Neural crest cell (in vitro differentiated cells): Measurements from ENCODE around the gene AIDA. TPM values are rescaled to one million over a fixed set of nuclear protein-coding genes. Genes with fewer than 3 reads are reported as not detected.

ENCODE experiments used
- DNase-seq: peaks from one replicate; pipeline ENCODE4 v3.0.0; 2021; ENCODE audit warnings: low read depth, mixed read lengths, low spot score
- H3K27ac Mint-ChIP-seq: one replicate; pipeline ENCODE4 v1.8.0; 2021; ENCODE audit warnings: mild to moderate bottlenecking, mixed read lengths; ENCODE audit not compliant: unreplicated experiment
- H3K27me3 Mint-ChIP-seq: 2 replicates; pipeline ENCODE4 v1.8.0; 2021; ENCODE audit warnings: low read depth, mild to moderate bottlenecking, mixed read lengths
- H3K36me3 Mint-ChIP-seq: 2 replicates; pipeline ENCODE4 v1.8.0; 2021; ENCODE audit warnings: low read depth, mild to moderate bottlenecking, mixed read lengths
- H3K4me1 Mint-ChIP-seq: 2 replicates; pipeline ENCODE4 v1.8.0; 2021; ENCODE audit warnings: mixed read lengths
- H3K4me3 Mint-ChIP-seq: one replicate; pipeline ENCODE4 v1.8.0; 2021; ENCODE audit warnings: mild to moderate bottlenecking, mixed read lengths
- H3K9me3 Mint-ChIP-seq: 2 replicates; pipeline ENCODE4 v1.8.0; 2021; ENCODE audit warnings: mixed read lengths
- CTCF ChIP-seq: fragments of 200-600 bp; sonication (generic); conservative IDR thresholded peaks from 2 replicates; pipeline ENCODE4 v1.5.0; 2021; ENCODE audit warnings: antibody characterized with exemption, mild to moderate bottlenecking
- total RNA-seq: library from RNA; stranded (reverse); gene quantifications from 2 replicates; pipeline ENCODE4 v1.2.1, GENCODE V29; 2021

AIDA gene
- total RNA-seq, 1 donor from 2014 or later, result 71.6 TPM

DNA sequence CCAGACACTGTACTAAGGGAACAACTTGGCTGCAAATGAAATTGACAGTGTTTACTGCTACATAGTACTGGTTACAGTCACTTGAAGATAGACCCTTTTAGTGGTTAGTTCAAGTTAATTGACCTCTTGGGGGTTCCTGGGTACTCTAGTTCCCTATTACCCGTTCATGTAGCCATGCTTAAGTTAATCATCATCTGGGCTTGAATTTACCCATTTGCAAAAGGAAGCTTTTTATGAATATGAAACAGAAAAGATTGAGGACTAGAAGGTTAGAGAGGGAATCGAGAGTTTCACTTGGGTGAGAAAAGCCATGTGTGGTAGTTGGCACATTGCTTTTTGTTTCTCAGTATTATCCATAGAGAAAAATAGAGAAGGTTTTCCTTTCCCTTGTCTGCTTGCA lies 91.7 kb downstream of the AIDA start:
- Mint-ChIP-seq H3K4me1 (peaks cover 20% of the 10 kb centered on the region), H3K4me3 (peak overlapping the region; percentile 96)

DNA sequence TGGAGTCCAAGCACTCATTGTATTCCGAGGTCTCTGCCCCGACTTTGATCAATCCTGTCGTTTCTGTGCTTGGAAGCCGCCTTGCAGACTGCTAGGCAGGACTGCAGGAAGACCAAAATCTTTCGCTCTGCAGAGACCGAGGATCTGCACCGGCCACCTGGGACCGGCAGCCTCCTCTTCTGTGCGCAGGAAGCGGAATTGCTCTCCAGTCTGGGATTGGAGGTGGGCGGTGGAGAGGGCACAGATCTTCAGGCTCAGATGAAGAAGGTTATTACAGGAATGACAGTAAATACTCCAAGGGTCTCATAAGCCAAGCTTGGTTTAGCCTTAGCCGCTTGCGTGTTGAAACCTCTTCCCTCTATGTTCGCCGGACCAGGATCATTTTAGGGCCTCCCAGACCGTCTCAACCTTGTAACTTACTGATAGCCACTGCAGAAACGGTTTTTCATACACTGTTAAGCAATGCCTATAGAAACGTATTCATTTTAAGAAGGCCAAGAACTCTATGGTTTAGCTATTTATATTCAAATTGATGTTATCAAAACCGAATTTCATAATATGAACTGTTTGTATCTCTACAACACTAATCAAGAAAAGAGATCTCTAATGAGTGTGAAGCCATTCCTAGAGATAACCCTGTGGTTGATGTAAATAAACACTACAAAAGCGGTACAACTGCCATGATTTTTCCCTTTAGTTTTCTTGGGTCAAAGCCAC lies 93.3 kb downstream of the AIDA start:
- Mint-ChIP-seq H3K4me1 (peaks cover 20% of the 10 kb centered on the region), H3K4me3 (peak overlapping the region; percentile 96), H3K27me3 (peaks cover 30% of the 10 kb centered on the region), H3K9me3 (no peaks in the 10 kb centered on the region), H3K27ac (no peak overlapping the region), H3K36me3 (peaks cover 3% of the 10 kb centered on the region)
- peak; percentile 10 for DNase-seq
- no peak for TF ChIP-seq CTCF

More for the DNA sequence above, 91.7 kb downstream of the AIDA start:
- no peak overlapping the region for H3K27ac Mint-ChIP-seq
- peaks cover 16% of the 10 kb centered on the region for H3K27me3 Mint-ChIP-seq
- no peak for TF ChIP-seq CTCF
- no peak for DNase-seq
- no peaks in the 10 kb centered on the region for H3K9me3 Mint-ChIP-seq
- peaks cover 6% of the 10 kb centered on the region for H3K36me3 Mint-ChIP-seq

Other genes starting within 250 kb of the AIDA start
- gene HHIPL2, start 164.4 kb downstream of the AIDA start, total RNA-seq, result 0.23 and 0.42 TPM in 2 replicates
- gene TAF1A, start 122.6 kb downstream of the AIDA start, total RNA-seq, result 19.7 and 22.7 TPM in 2 replicates
- gene MIA3, start 94.4 kb downstream of the AIDA start, total RNA-seq, result 56.5 and 57.5 TPM in 2 replicates
- gene BROX, start 73 bp upstream of the AIDA start, total RNA-seq, result 31.5 and 34.7 TPM in 2 replicates
- 0.47 TPM in 1 of 2 replicates, not detected in the other for gene FAM177B, start 24.7 kb upstream of the AIDA start, total RNA-seq
- 11.8 and 13.6 TPM in 2 replicates for gene DISP1, start 102.5 kb upstream of the AIDA start, total RNA-seq